GM10248 (cell line): ENCODE measurements around the gene SPTAN1.

Experiments used
- CTCF ChIA-PET: fragments of 300-600 bp; sonication (Branson Sonifier 250); formaldehyde crosslinking; extraction: SDS; loops from one replicate; lab custom pipeline; 2021; ENCODE audit warnings: antibody characterized with exemption; lab: Yijun Ruan, JAX
- POLR2A ChIA-PET: fragments of 350-650 bp; sonication (Branson Sonifier 250); formaldehyde crosslinking; extraction: SDS; loops from one replicate; lab custom pipeline; 2020; ENCODE audit warnings: antibody characterized with exemption; lab: Yijun Ruan, JAX
- DNase-seq: peaks from one replicate; pipeline ENCODE4 v3.0.0; 2012; ENCODE audit errors: extremely low spot score
- CTCF ChIP-seq: IDR thresholded peaks from 2 replicates; pipeline ENCODE4 v1.5.1; 2012; ENCODE audit warnings: mild to moderate bottlenecking, low read depth; ENCODE audit errors: extremely low read depth, missing control alignments, control extremely low read depth

The SPTAN1 gene

GRCh38 chr9:128628471-128629048, 76.2 kb downstream of the SPTAN1 start:
- POLR2A ChIA-PET, result no interaction called here

GRCh38 chr9:128629136-128629535, 76.7 kb downstream of the SPTAN1 start:
- no peak for TF ChIP-seq CTCF
- DNase-seq, result no peak
- ChIA-PET CTCF (no interaction called here), POLR2A (no interaction called here)

More at GRCh38 chr9:128628471-128629048, 76.2 kb downstream of the SPTAN1 start:
- TF ChIP-seq CTCF, result no peak
- CTCF ChIA-PET, result no interaction called here
- DNase-seq, result no peak

- CTCF ChIA-PET, result no interaction called here
- no peak for DNase-seq
- no peak for TF ChIP-seq CTCF
- POLR2A ChIA-PET, result no interaction called here
Measured at GRCh38 chr9:128629852-128630545, 77.6 kb downstream of the SPTAN1 start.

- ChIA-PET POLR2A (no interaction called here), CTCF (interaction anchor here (1.0 kb wide), 1 partner anchor 15 kb away, joined by 3 read pairs; no protein-coding TSS in a partner anchor)
- DNase-seq, result no peak
- no peak for TF ChIP-seq CTCF
Measured at GRCh38 chr9:128631636-128632035, 79.2 kb downstream of the SPTAN1 start.

- POLR2A ChIA-PET, result no interaction called here
- DNase-seq, result no peak
- CTCF ChIA-PET, result interaction anchor here (1.0 kb wide), 1 partner anchor 14 kb away, joined by 3 read pairs; no protein-coding TSS in a partner anchor
- no peak for TF ChIP-seq CTCF
Measured at GRCh38 chr9:128632066-128632465, 79.7 kb downstream of the SPTAN1 start.

- CTCF ChIA-PET, result interaction anchor here (1.0 kb wide), 1 partner anchor 14 kb away, joined by 3 read pairs; no protein-coding TSS in a partner anchor
- POLR2A ChIA-PET, result no interaction called here
- DNase-seq, result no peak
- no peak for TF ChIP-seq CTCF
Measured at GRCh38 chr9:128632486-128632885, 80.1 kb downstream of the SPTAN1 start.
